HepG2 (cell line): ENCODE results near the gene NKD1. TPM values are rescaled to one million over a fixed set of nuclear protein-coding genes. Genes with fewer than 3 reads are reported as not detected.

Source experiments
- KLF12 ChIP-seq: sonication (generic); formaldehyde crosslinking; IDR thresholded peaks from 2 replicates; pipeline ENCODE4 v1.4.0; 2020; ENCODE audit warnings: missing genetic modification reagents, borderline replicate concordance
- NCOA1 ChIP-seq: sonication (generic); formaldehyde crosslinking; IDR thresholded peaks from 2 replicates; pipeline ENCODE4 v1.9.0; 2021; ENCODE audit warnings: missing genetic modification reagents
- NR0B2 ChIP-seq: sonication (generic); formaldehyde crosslinking; IDR thresholded peaks from 2 replicates; pipeline ENCODE4 v1.4.0; 2020; ENCODE audit warnings: mild to moderate bottlenecking, missing genetic modification reagents
- STAT6 ChIP-seq: sonication (generic); formaldehyde crosslinking; IDR thresholded peaks from 2 replicates; pipeline ENCODE4 v1.4.0; 2020; ENCODE audit warnings: missing genetic modification reagents, mild to moderate bottlenecking, borderline replicate concordance
- TBX2 ChIP-seq: sonication (generic); formaldehyde crosslinking; IDR thresholded peaks from 2 replicates; pipeline ENCODE4 v1.5.0; 2020; ENCODE audit warnings: missing genetic modification reagents, mild to moderate bottlenecking, borderline replicate concordance
- THAP8 ChIP-seq: sonication (generic); formaldehyde crosslinking; IDR thresholded peaks from 2 replicates; pipeline ENCODE4 v1.5.1; 2020; ENCODE audit warnings: missing genetic modification reagents, mild to moderate bottlenecking, borderline replicate concordance
- USF2 ChIP-seq, 2 experiments: sonication (generic) in 1 of 2; formaldehyde crosslinking in 1 of 2; IDR thresholded peaks; 2 replicates each; pipeline versions ENCODE4 v1.5.1 to v1.6.1; 2011 to 2020; ENCODE audit warnings: borderline replicate concordance in 1 of 2, low read depth in 1 of 2, low read length in 1 of 2, mild to moderate bottlenecking in 1 of 2, missing genetic modification reagents in 1 of 2, moderate library complexity in 1 of 2
- ZBTB20 ChIP-seq: sonication (generic); formaldehyde crosslinking; IDR thresholded peaks from 2 replicates; pipeline ENCODE4 v1.8.1; 2023; ENCODE audit warnings: missing genetic modification reagents, low read depth, mild to moderate bottlenecking, borderline replicate concordance
- ZBTB38 ChIP-seq: sonication (generic); formaldehyde crosslinking; IDR thresholded peaks from 2 replicates; pipeline ENCODE4 v1.5.1; 2020; ENCODE audit warnings: mild to moderate bottlenecking, missing genetic modification reagents
- ZNF263 ChIP-seq: sonication (generic); formaldehyde crosslinking; IDR thresholded peaks from 2 replicates; pipeline ENCODE4 v1.4.0; 2020; ENCODE audit warnings: missing genetic modification reagents
- ZNF318 ChIP-seq: sonication (generic); formaldehyde crosslinking; IDR thresholded peaks from 2 replicates; pipeline ENCODE4 v1.4.0; 2020; ENCODE audit warnings: mild to moderate bottlenecking, missing genetic modification reagents
- ZNF34 ChIP-seq: sonication (generic); formaldehyde crosslinking; IDR thresholded peaks from 2 replicates; pipeline ENCODE4 v1.4.0; 2020; ENCODE audit warnings: mild to moderate bottlenecking, missing genetic modification reagents, borderline replicate concordance
- polyA plus RNA-seq, 8 experiments: library from polyadenylated mRNA; depleted of rRNA in 3 of 8; stranded (reverse) in 7 of 8; unstranded in 1 of 8; fragments of >200 nt; fragmentation: Illumina TruSeq in 4 of 8; extraction: Trizol in 4 of 8; gene quantifications; 2 replicates each; pipeline versions ENCODE4 v1.2.1 to v1.2.3, GENCODE V29; 2011 to 2016; ENCODE audit warnings: low read depth in 4 of 8, missing spikeins in 1 of 8, mixed read lengths in 1 of 8; ENCODE audit not compliant: insufficient read depth in 1 of 8
- total RNA-seq, 5 experiments: library from RNA; depleted of rRNA; stranded (reverse); fragments of >200 nt; fragmentation: Illumina TruSeq; extraction: Trizol; gene quantifications; 2 replicates each; pipeline ENCODE4 v1.2.3, GENCODE V29; 2016; ENCODE audit warnings: low read depth in 1 of 5

NKD1 gene
- total and polyA plus RNA-seq, 2 of the 13 experiments (the other 11 are each of a cell fraction or from before 2014, with no cell fraction given) = 70.4 to 121 TPM

GRCh38 chr16:50509521-50510341 lies 38.5 kb upstream of the NKD1 start (continued):
- TF ChIP-seq USF2 (IDR thresholded peaks at IDR 0.05; ENCODE audit: low read depth, low read length) = no peak
- no peak for TF ChIP-seq USF2 (CRISPR knock-in tag; IDR thresholded peaks at IDR 0.05; ENCODE audit: borderline replicate concordance)
- TF ChIP-seq KLF12 = 0 out of 2 replicates have a peak, but pooled peaks have one; percentile 39
- TF ChIP-seq ZBTB20 = no peak
- TF ChIP-seq TBX2 (CRISPR knock-in tag) = no peak
- TF ChIP-seq ZNF318 (CRISPR knock-in tag) = 0 out of 2 replicates have a peak, but pooled peaks have one; percentile 59
- TF ChIP-seq ZNF263 = 0 out of 2 replicates have a peak, but pooled peaks have one; percentile 25
- no peak for TF ChIP-seq STAT6 (CRISPR knock-in tag)
- TF ChIP-seq ZBTB38 (CRISPR knock-in tag) = 0 out of 2 replicates have a peak, but pooled peaks have one; percentile 28
- no peak for TF ChIP-seq THAP8 (CRISPR knock-in tag)
- TF ChIP-seq NR0B2 (CRISPR knock-in tag) = no peak
- no peak for TF ChIP-seq ZNF34 (CRISPR knock-in tag)
- no peak for TF ChIP-seq NCOA1 (CRISPR knock-in tag)
